Measurements from ENCODE around the gene HDAC5.

The HDAC5 gene

DNA sequence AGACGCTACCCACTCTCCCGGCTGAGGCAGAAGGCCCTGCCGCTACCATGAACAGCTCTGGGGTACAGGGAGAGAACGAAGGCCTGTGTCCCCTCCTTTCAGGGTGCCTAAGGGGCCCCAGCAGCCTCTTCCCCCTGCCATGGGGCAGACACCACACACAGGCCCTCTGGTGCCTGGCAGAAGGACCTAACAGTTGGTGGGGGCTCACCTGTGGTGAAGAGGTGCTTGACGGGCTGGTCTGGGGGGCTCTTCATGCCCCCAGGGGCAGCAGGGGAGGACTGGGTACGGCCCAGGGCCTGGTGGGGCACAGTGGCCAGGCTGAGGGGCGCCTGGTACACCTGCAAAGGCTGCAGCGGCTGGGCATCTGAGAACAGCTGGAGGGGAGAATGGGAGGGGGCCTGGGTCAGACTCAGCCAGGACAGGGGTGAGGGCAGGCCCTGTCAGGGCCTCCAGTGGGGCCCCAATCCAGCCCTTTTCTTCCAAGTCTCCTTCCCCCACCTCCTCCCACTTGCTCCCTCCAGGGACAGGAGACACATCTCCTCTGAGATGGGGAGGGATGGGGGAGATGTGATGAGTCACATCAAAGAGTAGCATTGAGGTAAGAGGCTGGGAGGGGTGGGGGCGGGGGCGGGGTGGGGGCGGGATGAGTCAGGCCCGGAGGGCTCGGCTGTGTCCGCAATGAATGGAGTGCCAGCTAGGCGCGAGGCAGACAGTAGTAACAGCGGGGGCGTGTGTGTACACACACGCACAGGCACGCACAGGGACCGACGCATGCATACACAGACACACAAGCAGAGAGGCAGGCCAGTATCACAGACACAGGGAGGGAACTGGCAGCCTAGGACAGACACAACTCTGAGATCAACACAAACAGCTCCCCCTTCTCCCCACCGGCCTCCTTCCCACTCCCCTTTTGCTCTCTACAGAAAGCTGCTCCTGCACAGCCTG, 36.8 kb downstream of the HDAC5 start:
- DNase-seq = peak; percentile 39

- no peak for DNase-seq
Measured at GRCh38 chr17:44085908-44086307, 37.5 kb downstream of the HDAC5 start.

- DNase-seq = no peak
Measured at GRCh38 chr17:44084921-44085320, 38.5 kb downstream of the HDAC5 start.

- no peak for DNase-seq
Measured at GRCh38 chr17:44084131-44084538, 39.3 kb downstream of the HDAC5 start.

DNA sequence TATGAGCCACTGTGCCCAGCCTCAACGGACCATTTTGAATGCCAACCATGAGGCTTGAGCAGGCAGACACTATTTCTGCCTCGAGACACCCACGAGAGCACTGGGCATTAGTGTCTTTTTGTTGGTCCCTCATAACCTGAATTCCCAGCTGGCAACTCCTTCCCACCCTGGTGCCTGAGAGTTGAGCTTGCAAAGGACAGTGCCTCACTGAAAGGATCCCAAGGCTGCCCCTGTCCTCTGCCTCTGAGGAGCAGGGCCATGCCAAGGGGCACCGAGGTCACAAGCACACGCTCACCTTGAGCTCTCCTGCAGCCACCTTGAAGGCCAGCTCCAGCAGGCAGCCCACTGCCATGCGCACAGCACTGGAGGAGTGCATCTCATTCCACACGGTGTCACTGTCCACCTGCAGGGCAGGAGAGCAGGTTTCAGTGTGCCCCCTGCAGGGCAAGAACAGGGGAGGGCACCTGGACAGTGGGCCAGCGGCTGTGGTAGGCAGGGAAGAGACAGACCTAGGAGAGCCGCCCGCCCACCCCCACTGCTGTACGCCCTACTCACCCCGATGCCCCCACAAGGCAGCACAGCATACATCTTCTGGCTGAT, 40.1 kb downstream of the HDAC5 start:
- DNase-seq = no peak

DNA sequence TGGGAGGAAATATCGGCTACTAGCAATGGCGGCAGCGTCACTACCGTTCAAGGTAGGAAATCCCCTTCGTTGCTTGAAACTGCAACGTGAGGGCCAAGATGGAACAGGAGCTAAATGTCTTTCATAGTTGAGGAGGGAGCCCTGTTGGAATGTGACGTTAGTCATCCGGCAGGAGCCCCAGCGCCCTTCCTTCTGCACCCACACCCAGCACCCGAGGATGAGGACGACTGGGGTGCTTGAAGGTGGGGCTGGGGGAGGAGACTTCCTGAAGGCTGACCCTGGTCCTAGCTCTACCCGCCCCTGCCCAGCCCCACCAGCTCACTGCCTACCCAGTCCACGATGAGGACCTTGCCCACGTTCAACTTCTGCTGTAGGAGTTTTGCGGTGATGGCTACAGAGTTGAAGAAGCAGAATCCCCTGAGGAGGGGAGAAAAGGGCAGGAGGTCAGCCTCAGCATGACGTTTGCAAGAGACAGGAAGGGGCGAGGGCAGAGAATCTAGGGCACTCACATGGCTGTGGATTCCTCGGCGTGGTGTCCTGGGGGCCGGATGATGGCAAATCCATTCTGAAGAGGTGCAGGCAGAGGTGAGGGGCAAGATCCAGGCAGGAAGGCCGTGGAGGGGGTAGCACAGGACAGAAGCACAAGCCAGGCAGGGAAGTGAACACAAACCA, 41.0 kb downstream of the HDAC5 start:
- DNase-seq = no peak

GRCh38 chr17:44081681-44082080, 41.8 kb downstream of the HDAC5 start:
- DNase-seq = no peak

DNA sequence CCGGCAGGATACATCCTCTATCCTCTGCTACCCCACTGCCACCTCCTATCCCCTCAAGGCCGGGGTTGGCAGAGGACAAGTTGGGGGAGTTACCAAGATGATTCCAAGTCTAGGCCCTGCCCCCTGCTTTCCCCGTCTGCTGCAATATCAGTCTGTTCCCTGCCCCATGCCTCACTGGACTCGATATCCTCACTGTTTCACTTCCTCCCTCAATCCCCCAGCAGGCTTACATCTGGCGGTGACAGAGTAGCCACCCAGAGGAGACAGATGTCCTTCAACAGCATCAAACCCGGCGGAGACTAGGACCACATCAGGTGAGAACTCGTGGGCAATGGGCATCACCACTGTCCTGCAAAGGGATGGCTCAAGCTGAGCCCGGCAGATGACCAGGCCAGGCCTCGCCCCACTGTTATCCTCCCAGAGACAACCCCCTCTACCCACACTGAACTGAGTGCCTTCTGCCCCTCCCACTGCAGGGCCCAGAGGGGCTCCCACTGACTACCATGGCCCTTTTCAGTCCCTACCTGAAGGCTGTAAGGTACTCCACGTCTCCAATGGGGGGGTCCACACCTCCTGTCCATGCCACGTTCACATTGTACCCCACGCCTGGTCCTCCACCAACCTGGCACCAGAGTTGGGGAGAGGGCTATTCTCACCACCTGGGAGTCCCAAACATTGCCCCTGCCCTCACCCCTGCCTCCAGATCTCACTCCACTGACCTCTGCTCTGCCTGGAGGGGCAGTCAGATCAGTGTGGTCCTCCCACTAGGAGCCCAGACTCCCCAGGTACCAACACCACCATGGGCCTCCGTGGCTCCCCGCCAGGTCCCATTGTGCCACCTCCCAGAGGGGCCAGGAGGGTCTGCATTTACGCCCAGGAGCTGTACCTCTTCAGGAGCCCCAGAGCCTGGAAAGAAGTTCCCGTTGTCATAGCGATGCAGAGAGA, 43.3 kb downstream of the HDAC5 start:
- no peak for DNase-seq

GRCh38 chr17:44078412-44078811, 45.0 kb downstream of the HDAC5 start:
- no peak for DNase-seq

GRCh38 chr17:44077595-44077909, 45.9 kb downstream of the HDAC5 start:
- DNase-seq = no peak

- no peak for DNase-seq
Measured at GRCh38 chr17:44076716-44077594, 46.5 kb downstream of the HDAC5 start.

DNA sequence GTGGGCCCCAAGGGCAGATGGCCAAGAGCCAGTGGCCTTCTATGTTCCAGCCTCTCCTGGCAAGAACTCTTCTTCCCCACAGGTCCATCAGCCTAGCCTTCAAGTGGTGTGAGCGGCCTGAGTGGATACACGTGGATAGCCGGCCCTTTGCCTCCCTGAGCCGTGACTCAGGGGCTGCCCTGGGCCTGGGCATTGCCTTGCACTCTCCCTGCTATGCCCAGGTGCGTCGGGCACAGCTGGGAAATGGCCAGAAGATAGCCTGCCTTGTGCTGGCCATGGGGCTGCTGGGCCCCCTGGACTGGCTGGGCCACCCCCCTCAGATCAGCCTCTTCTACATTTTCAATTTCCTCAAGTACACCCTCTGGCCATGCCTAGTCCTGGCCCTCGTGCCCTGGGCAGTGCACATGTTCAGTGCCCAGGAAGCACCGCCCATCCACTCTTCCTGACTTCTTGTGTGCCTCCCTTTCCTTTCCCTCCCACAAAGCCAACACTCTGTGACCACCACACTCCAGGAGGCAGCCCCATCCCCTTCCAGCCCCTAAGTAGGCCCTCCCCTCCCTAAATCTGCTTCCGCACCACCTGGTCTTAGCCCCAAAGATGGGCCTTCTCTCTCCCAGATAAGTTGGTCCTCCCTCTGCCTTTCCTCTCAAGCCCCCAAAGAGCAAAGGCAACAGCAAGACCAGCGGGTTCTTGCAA, 47.7 kb downstream of the HDAC5 start:
- no peak for DNase-seq

GRCh38 chr17:44074911-44075285, 48.5 kb downstream of the HDAC5 start:
- no peak for DNase-seq

DNA sequence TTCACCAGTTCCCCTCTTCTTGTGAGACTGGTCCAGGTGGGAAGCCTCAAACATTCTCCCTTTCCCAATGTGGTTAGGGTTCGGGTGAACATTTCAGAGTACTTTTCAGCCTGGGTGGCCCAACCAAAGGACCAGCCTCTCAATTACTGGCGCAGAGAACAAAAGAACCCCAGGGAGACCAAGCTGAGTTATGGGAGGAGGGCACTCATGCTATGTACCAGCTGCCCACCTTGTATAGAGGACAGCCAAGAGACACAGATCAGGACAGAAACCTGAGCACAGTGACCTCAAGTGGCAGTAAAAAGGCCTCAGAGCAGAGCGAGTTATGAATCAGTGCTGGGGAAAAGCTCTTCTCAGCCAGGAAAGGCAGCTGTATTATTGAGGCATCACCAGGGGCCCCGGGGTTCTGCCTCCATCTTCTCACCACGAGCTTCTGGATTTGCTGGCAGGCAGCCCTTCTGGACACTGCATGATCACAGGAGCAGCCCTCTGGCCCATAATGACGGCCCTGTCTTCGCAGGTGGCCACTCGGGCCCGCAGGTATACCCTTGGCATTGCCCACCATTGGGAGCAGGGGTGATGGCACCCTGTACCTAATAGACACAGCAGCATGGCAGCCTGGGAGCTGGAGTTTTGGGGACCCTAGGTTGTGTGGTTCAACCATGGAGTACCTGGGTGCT, 49.1 kb downstream of the HDAC5 start:
- no peak for DNase-seq

DNA sequence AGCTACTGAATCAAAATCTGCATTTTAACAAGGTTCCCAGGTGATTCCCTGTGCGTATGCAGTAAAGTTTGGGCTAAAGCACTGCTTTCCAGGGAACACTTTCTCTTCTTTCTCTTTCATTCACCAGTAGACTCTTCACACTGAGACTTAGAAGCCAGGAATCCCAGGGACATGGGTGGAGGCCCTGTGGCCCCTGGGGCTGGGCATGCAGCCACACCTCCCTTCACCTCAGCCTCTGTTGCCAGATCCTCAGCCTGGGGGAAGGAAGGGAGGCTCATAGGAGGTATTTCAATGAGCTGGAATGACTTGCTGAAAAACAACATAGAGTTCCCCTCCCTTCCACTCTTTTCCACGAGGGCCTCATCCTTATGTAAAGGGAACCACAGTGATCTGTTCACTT, 51.7 kb downstream of the HDAC5 start:
- no peak for DNase-seq

DNA sequence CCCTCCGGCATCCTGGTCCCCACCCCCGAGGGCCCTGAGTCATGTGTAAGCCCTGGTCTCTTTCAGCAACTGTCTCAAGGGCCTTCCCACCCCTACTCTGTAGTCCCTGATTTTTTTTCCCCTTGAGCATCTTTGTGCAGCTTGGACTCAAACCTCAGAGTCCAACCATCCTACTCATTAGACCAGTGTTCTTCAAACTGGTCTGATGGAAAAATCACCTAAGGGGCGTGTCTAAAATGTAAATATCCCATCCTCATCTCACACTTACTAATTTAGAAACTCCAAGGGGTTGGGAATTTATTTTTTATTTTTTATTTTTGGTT, 52.3 kb downstream of the HDAC5 start:
- DNase-seq = no peak

GRCh38 chr17:44070455-44071197, 52.8 kb downstream of the HDAC5 start, which contains the start of gene G6PC3:
Gene G6PC3, plus strand, starts transcription at chr17:44070735. Its CDS starts 231 bp downstream, at chr17:44070966.
- peak; percentile 94 for DNase-seq

DNA sequence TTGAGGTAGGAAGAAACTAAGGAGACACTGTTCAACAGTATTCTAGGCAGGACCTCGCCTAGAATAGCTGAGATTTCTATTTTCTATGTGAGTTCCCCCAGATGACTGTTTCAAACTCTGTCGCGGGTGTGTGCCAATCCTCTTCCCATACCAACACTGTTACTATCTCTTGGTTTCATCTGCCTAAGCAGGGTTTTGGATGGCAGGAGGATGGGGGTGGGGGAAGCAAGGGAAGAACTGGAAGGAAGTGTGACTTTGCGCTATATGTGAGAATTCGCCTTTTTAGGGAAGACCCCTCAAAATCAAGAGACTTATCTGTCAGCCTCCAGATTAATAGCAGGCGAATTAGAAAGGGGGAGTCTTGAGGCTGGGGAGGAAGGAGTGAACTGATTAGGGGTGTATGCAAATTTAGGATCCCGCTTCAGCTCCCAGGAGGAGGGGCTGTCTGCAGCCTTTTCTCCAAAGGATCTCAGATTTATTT, 53.4 kb downstream of the HDAC5 start:
- DNase-seq = no peak

- DNase-seq = no peak
Measured at GRCh38 chr17:44067545-44067940, 55.9 kb downstream of the HDAC5 start.

Measured in DMS153 (cell line).